ENCODE measurements around the gene ADGRG1. TPM values are rescaled to one million over a fixed set of nuclear protein-coding genes. Genes with fewer than 3 reads are reported as not detected.

ADGRG1 gene
- total RNA-seq, 4 donors from 2014 or later: 129 to 159 (median 136) TPM

GRCh38 chr16:57688987-57689761, 60.7 kb downstream of the ADGRG1 start:
- no peak overlapping the region for H3K4me3 ChIP-seq (ENCODE audit: low read depth, poor library complexity, severe bottlenecking)
- no peak for TF ChIP-seq POLR2A (IDR thresholded peaks at IDR 0.05)
- TF ChIP-seq, protein P1, sequence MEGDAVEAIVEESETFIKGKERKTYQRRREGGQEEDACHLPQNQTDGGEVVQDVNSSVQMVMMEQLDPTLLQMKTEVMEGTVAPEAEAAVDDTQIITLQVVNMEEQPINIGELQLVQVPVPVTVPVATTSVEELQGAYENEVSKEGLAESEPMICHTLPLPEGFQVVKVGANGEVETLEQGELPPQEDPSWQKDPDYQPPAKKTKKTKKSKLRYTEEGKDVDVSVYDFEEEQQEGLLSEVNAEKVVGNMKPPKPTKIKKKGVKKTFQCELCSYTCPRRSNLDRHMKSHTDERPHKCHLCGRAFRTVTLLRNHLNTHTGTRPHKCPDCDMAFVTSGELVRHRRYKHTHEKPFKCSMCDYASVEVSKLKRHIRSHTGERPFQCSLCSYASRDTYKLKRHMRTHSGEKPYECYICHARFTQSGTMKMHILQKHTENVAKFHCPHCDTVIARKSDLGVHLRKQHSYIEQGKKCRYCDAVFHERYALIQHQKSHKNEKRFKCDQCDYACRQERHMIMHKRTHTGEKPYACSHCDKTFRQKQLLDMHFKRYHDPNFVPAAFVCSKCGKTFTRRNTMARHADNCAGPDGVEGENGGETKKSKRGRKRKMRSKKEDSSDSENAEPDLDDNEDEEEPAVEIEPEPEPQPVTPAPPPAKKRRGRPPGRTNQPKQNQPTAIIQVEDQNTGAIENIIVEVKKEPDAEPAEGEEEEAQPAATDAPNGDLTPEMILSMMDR (IDR thresholded peaks at IDR 0.05): no peak
- intact Hi-C loops (cut with DNase I; ENCODE audit: low total_unique reads): no loop called here
- DNase-seq (ENCODE audit: low spot score in 2 of 2): peak in 1 of 2 donors; percentile 82
- 55 to 58% methylated on average over 15 of the region's 15 CpGs for WGBS, 2 donors

GRCh38 chr16:57689762-57690558, 61.5 kb downstream of the ADGRG1 start:
- 73 to 75% methylated on average over 13 of the region's 13 CpGs for WGBS, 2 donors
- intact Hi-C loops (cut with DNase I; ENCODE audit: low total_unique reads): no loop called here
- DNase-seq (ENCODE audit: low spot score in 2 of 2): peak in 1 of 2 donors; percentile 56

DNA sequence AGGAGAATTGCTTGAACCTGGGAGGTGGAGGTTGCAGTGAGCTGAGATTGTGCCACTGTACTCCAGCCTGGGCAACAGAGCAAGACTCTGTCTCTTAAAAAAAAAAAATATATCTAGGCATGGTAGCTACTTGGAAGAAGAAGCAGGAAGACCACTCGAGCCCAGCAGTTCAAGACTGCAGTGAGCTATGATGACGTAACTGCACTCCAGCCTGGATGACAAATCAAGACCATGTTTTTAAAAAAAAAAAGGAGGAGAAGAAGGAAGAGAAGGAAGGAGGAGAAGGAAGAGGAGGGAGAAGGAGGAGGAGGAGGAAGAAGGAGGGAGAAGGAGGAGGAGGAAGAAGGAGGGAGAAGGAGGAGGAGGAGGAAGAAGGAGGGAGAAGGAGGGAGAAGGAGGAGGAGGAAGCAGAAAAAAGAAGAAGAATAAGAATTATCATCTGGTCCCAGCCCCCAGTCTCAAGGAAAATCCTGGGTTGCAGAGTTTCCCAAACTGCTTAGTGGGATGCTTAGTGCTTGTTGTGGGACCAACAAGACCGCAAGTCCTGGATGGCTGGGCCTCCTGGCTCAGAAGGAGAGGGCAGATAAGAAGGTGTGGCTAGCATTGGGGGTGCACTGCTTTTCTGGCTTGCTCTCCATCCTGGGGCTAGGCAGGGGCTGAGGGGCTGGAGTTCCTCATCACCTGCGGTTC, 62.5 kb downstream of the ADGRG1 start:
- intact Hi-C loops (cut with DNase I; ENCODE audit: low total_unique reads): no loop called here
- no peak overlapping the region for H3K4me3 ChIP-seq (ENCODE audit: low read depth, poor library complexity, severe bottlenecking)
- peak in 1 of 2 donors; percentile 56 for DNase-seq (ENCODE audit: low spot score in 2 of 2)
- WGBS, 2 donors: 53 to 79% methylated on average over 4 of the region's 4 CpGs
- TF ChIP-seq, protein P1 (IDR thresholded peaks at IDR 0.05): no peak
- TF ChIP-seq POLR2A (IDR thresholded peaks at IDR 0.05): no peak

More at GRCh38 chr16:57689762-57690558, 61.5 kb downstream of the ADGRG1 start:
- TF ChIP-seq, protein P1 (IDR thresholded peaks at IDR 0.05): no peak
- TF ChIP-seq POLR2A (IDR thresholded peaks at IDR 0.05): no peak
- no peak overlapping the region for H3K4me3 ChIP-seq (ENCODE audit: low read depth, poor library complexity, severe bottlenecking)

DNA sequence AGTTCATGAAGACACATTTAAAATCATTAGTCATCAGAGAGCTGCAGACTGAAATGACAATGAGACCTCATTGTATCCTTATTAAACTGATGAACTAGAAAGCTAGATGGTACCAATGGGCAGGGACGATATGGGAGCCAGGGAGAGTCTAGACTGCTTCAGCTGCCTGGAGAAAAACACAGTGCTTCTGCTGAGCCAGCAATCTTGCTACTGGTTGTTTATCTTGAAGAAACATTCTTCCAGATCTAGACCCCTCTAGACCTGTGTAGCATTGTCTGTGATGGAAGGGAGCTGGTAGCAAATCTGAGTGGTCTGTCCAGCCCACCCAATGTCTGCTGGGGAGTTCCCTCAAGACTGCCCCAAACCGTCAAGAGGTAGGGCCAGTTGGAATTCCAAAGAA, 64.2 kb downstream of the ADGRG1 start:
- no peak for DNase-seq (ENCODE audit: low spot score in 2 of 2)
- TF ChIP-seq POLR2A (IDR thresholded peaks at IDR 0.05): no peak
- TF ChIP-seq, protein P1 (IDR thresholded peaks at IDR 0.05): no peak
- no peak overlapping the region for H3K4me3 ChIP-seq (ENCODE audit: low read depth, poor library complexity, severe bottlenecking)
- intact Hi-C loops (cut with DNase I; ENCODE audit: low total_unique reads): no loop called here
- 59 to 85% methylated on average over 2 of the region's 2 CpGs for WGBS, 2 donors

DNA sequence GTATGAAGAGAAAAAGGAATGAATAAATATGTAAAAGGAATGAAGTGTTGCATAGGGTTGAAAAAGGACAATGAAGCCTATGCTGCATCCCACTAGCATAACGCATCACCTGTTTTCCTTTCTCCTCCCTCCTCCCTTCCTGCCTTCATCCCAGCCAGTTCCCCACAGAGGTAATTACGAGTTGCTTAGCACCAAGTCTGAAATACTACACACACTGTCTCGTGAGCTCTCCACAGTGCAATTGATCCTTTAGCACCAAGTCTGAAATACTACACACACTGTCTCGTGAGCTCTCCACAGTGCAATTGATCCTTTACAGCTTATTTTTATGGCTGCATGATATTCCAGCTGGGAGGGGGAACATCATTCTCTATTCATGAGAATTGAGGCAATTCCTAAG, 65.1 kb downstream of the ADGRG1 start:
- TF ChIP-seq, protein P1 (IDR thresholded peaks at IDR 0.05): no peak
- TF ChIP-seq POLR2A (IDR thresholded peaks at IDR 0.05): no peak
- DNase-seq (ENCODE audit: low spot score in 2 of 2): no peak
- WGBS, 2 donors: 67 to 82% methylated on average over 4 of the region's 4 CpGs
- intact Hi-C loops (cut with DNase I; ENCODE audit: low total_unique reads): no loop called here
- H3K4me3 ChIP-seq (ENCODE audit: low read depth, poor library complexity, severe bottlenecking): no peak overlapping the region
